ENCODE results near the gene ZNHIT6.

ZNHIT6 gene

GRCh38 chr1:85616364-85616705 is 91.9 kb downstream of the ZNHIT6 start:
- no peak for DNase-seq

DNA sequence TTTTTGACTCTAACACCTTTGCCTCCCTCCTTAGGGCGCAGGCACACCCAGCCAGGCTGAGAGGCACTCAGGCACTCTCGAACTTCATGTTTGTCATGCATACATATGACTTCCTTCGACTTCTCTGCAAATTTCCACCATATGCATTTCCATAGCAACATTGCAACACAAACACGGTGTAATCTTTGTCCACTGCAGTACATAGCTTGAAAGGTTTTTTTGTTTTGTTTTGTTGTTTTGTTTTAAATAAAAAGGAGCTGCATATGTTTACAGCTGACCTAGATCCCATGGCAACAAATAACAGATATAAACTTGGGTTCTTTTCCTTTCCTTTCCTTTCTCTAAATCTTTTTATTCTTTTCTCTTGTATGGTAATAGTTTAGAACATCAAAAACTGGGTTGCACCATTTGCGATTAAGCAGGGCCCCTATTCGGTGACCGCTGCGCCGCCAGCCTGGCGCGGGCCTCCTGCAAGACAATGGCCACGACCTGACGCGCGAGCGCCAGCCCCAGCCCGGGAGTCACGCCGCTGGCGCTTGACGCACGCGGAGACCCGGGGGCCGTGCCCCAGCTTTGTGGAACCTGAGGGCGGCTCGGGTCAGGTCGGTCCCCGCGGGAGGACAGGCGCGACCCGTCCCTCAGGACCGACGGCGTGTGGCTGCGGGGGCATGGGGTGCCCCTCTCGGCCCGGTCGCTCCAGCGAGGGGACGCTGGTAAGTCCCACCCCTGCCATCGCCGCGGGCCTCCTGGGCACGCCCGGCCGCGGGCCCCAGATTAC is 92.5 kb downstream of the ZNHIT6 start:
- DNase-seq, result no peak

- no peak for DNase-seq
Measured at GRCh38 chr1:85612704-85613361, 95.4 kb downstream of the ZNHIT6 start.

DNA sequence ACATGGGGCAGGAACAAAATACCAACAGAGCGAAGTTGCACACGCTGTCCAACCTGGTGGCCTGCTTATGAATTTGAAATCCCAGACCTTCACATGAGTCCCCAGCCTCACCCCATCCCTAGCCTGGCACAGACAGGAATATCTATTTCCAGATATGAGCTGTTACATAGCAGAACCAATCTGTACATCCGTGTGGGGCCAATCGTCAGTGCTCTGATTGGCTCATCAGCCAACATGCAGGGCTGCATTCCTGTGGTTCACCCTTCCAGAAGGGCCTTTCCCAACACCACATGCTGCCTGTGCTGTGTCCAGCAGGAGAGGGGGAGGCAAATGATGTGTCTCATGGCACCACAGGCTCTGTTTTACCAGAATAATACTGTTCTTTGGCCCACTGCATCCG is 96.4 kb downstream of the ZNHIT6 start:
- no peak for DNase-seq

GRCh38 chr1:85611425-85611824 is 96.8 kb downstream of the ZNHIT6 start:
- no peak for DNase-seq

- no peak for DNase-seq
Measured at GRCh38 chr1:85609976-85610375, 98.3 kb downstream of the ZNHIT6 start.

- DNase-seq, result no peak
Measured at GRCh38 chr1:85608851-85609250, 99.4 kb downstream of the ZNHIT6 start.

GRCh38 chr1:85607921-85608265 is 100.3 kb downstream of the ZNHIT6 start:
- no peak for DNase-seq

- no peak for DNase-seq
Measured at GRCh38 chr1:85607126-85607920, 100.9 kb downstream of the ZNHIT6 start.

GRCh38 chr1:85606414-85606800 is 101.8 kb downstream of the ZNHIT6 start:
- no peak for DNase-seq

DNA sequence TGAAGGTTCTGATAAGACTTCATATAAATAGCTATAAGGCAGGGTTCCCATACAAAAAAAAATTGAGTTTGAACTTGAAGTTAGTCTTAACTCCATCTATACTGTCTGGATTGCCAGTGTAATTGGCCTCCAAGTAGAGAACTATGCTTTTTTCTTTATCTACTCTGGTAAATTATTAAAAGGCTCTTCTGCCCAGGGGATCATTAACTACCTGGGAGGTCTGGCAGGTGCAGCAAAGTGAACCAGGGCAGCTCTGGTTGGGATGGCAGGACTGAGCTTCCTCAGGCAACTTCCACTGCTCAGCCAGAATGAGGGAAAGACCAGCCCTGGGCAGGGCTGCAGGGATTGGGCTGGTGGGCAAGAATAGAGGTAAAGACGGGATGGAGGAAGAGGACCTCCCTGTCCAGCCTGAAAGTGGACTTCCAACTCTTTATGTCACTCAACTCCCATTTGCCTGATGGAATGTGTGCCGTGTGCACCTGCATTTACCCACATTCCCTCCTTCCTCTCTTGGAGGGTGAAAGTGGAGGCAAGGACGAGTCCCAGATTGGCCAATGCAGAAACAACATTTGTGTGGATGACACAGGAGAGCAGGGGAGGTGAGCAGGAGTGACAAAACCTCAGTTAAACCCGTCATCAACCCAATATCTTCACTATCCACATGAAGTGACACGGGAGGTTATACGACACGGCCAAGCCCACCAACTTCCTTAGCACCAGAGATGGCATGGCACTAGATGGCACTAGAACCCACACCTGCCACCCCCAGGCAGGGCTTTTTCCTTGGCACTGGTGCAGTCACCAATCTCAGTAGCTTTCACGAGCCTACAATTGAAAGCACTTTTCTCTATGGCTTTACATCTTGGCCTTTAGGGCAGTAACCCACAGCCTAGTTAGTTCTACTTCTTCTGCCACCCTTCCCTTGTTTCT is 102.5 kb downstream of the ZNHIT6 start:
- DNase-seq, result no peak

- DNase-seq, result no peak
Measured at GRCh38 chr1:85604298-85604997, 103.8 kb downstream of the ZNHIT6 start.

- no peak for DNase-seq
Measured at GRCh38 chr1:85603086-85603880, 105.0 kb downstream of the ZNHIT6 start.

DNA sequence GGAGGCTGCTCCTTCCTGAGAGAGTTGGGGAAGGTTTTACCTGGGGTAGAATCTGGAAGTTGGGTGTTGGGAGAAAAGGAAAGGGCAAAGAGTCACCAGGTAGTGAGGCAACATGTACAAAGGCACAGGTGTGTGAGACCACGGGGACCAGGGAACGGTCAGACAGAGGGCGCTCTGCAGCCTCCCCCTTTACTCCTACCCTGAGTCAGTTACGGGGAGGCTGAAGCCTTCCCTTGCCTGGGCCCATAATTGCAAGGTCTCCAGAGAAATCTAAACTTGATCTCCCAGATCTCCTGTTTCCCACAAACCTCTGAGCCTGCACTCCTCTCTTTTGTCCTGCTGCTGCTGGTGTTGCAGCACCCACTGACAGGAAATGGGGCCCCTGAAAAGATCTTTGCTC is 105.7 kb downstream of the ZNHIT6 start:
- no peak for DNase-seq

- DNase-seq, result no peak
Measured at GRCh38 chr1:85601901-85602300, 106.3 kb downstream of the ZNHIT6 start.

- DNase-seq, result no peak
Measured at GRCh38 chr1:85599681-85600080, 108.6 kb downstream of the ZNHIT6 start.
